HCT116 (cell line): ENCODE measurements around the gene EPHA4. TPM values are rescaled to one million over a fixed set of nuclear protein-coding genes. Genes with fewer than 3 reads are reported as not detected.

Experiments used
- ATAC-seq: fragments of 200-7000 bp; cut with Tn5 transposase; 2 replicates; pipeline ENCODE4 v1.9.1; 2020; ENCODE audit warnings: mild to moderate bottlenecking, moderate library complexity
- BruUV-seq: library from RNA; stranded (reverse); fragments of 400-500 nt; replicated peaks from 2 replicates; lab custom pipeline; 2021; lab: Mats Ljungman, UMichigan
- CTCF ChIA-PET: fragments of 300-600 bp; sonication (Branson Sonifier 250); formaldehyde crosslinking; loops from one replicate; lab custom pipeline; 2021; ENCODE audit warnings: antibody characterized with exemption; lab: Charles Lee
- POLR2A ChIA-PET: fragments of 300-600, 350-600 bp; sonication (Branson Sonifier 250); formaldehyde crosslinking; loops from one replicate; lab custom pipeline; 2021; ENCODE audit warnings: antibody characterized with exemption; lab: Charles Lee
- RAD21 ChIA-PET, 2 experiments: fragments of 300-600 bp; sonication (Branson Sonifier 250); formaldehyde crosslinking; loops; one replicate each; lab custom pipeline; 2023; ENCODE audit warnings: low total read pairs in 2 of 2; ENCODE audit not compliant: uncharacterized antibody in 2 of 2, unreplicated experiment in 2 of 2, low non-redundant PET in 1 of 2; lab: Charles Lee
- DNase-seq: peaks from one replicate; pipeline ENCODE4 v3.0.0-alpha.2; 2010; ENCODE audit warnings: low read depth, low spot score
- H2AFZ ChIP-seq: fragments of 200-600 bp; shearing (Covaris generic), sonication (generic); 2 replicates; pipeline ENCODE4 v1.6.1; 2017; ENCODE audit warnings: low read depth, mixed run types, mixed read lengths, antibody characterized with exemption, low read length; ENCODE audit not compliant: poor library complexity, severe bottlenecking
- H3K27ac ChIP-seq: 2 replicates; pipeline ENCODE4 v1.5.1; 2012; ENCODE audit warnings: low read depth, low read length
- H3K27me3 ChIP-seq: fragments of 200-600 bp; sonication (generic); 2 replicates; pipeline ENCODE4 v1.6.1; 2016; ENCODE audit warnings: mixed run types, low read length, mixed read lengths; ENCODE audit not compliant: insufficient read depth
- H3K36me3 ChIP-seq, 2 experiments: fragments of 200-500 bp in 1 of 2; fragments of 200-600 bp in 1 of 2; sonication (Bioruptor generic) in 1 of 2; sonication (generic) in 1 of 2; 2 replicates each; pipeline versions ENCODE4 v1.5.1 to v1.6.1; 2014 to 2016; ENCODE audit warnings: low read length in 2 of 2, inconsistent platforms in 1 of 2, mixed read lengths in 1 of 2, mixed run types in 1 of 2; ENCODE audit not compliant: insufficient read depth in 2 of 2, control insufficient read depth in 1 of 2
- H3K4me1 ChIP-seq, 2 experiments: fragments of 200-600 bp in 1 of 2; sonication (generic) in 1 of 2; 2 replicates each; pipeline versions ENCODE4 v1.5.1 to v1.6.1; 2012 to 2017; ENCODE audit warnings: low read length in 2 of 2, inconsistent platforms in 1 of 2, mild to moderate bottlenecking in 1 of 2, mixed read lengths in 1 of 2, mixed run types in 1 of 2, moderate library complexity in 1 of 2; ENCODE audit not compliant: insufficient read depth in 2 of 2, control insufficient read depth in 1 of 2
- H3K4me2 ChIP-seq: fragments of 200-600 bp; sonication (generic); 2 replicates; pipeline ENCODE4 v1.6.1; 2017; ENCODE audit warnings: mixed run types, low read length, mixed read lengths
- H3K4me3 ChIP-seq, 2 experiments: fragments of 200-600 bp in 1 of 2; sonication (generic) in 1 of 2; replicated peaks in 1 of 2; 2 replicates each; pipeline ENCODE4 v1.5.1; 2011 to 2016; ENCODE audit warnings: low read length in 2 of 2, control low read depth in 1 of 2, low read depth in 1 of 2, mild to moderate bottlenecking in 1 of 2, mixed read lengths in 1 of 2, mixed run types in 1 of 2
- H3K79me2 ChIP-seq: fragments of 200-600 bp; sonication (generic); 2 replicates; pipeline ENCODE4 v1.6.1; 2017; ENCODE audit warnings: mild to moderate bottlenecking, mixed run types, low read length, moderate library complexity, mixed read lengths; ENCODE audit not compliant: insufficient read depth
- H3K9ac ChIP-seq: fragments of 200-600 bp; sonication (generic); 2 replicates; pipeline ENCODE4 v1.6.1; 2016; ENCODE audit warnings: low read length, mixed read lengths
- H3K9me2 ChIP-seq: fragments of 200-600 bp; sonication (generic), shearing (Covaris generic); 2 replicates; pipeline ENCODE4 v1.6.1; 2017; ENCODE audit warnings: mixed run types, mild to moderate bottlenecking, moderate library complexity; ENCODE audit not compliant: insufficient read depth
- H3K9me3 ChIP-seq, 2 experiments: fragments of 200-500 bp in 1 of 2; fragments of 200-600 bp in 1 of 2; sonication (Bioruptor generic) in 1 of 2; sonication (generic) in 1 of 2; 2 replicates each; pipeline ENCODE4 v1.6.1; 2014 to 2017; ENCODE audit warnings: low read length in 2 of 2, mixed read lengths in 2 of 2, inconsistent platforms in 1 of 2, low read depth in 1 of 2, mild to moderate bottlenecking in 1 of 2, mixed run types in 1 of 2, moderate library complexity in 1 of 2; ENCODE audit not compliant: control insufficient read depth in 1 of 2, insufficient read depth in 1 of 2
- H4K20me1 ChIP-seq: fragments of 200-600 bp; sonication (generic), shearing (Covaris generic); 2 replicates; pipeline ENCODE4 v1.6.1; 2017; ENCODE audit warnings: mixed run types, mild to moderate bottlenecking, moderate library complexity; ENCODE audit not compliant: insufficient read depth
- ELF1 ChIP-seq: IDR thresholded peaks from 2 replicates; pipeline ENCODE4 v1.6.1; 2012; ENCODE audit warnings: low read depth, borderline replicate concordance
- EZH2 ChIP-seq: fragments of 200-600 bp; sonication (generic); IDR thresholded peaks from 2 replicates; pipeline ENCODE4 v1.6.1; 2017; ENCODE audit warnings: antibody characterized with exemption, mixed run types
- EZH2phosphoT487 ChIP-seq: fragments of 200-600 bp; IDR thresholded peaks from 2 replicates; pipeline ENCODE4 v1.6.1; 2018; ENCODE audit warnings: antibody characterized with exemption, borderline replicate concordance
- FOSL1 ChIP-seq: IDR thresholded peaks from 2 replicates; pipeline ENCODE4 v1.6.1; 2012; ENCODE audit warnings: low read depth
- JUND ChIP-seq: IDR thresholded peaks from 2 replicates; pipeline ENCODE4 v1.6.1; 2012
- POLR2AphosphoS5 ChIP-seq: IDR thresholded peaks from 2 replicates; pipeline ENCODE4 v1.6.1; 2011; ENCODE audit warnings: mild to moderate bottlenecking, low read depth, low read length, moderate library complexity
- RAD21 ChIP-seq: IDR thresholded peaks from 2 replicates; pipeline ENCODE4 v1.6.1; 2012; ENCODE audit warnings: low read depth, mild to moderate bottlenecking
- SIN3A ChIP-seq: IDR thresholded peaks from 2 replicates; pipeline ENCODE4 v1.6.1; 2012; ENCODE audit warnings: low read depth
- SRF ChIP-seq: IDR thresholded peaks from 2 replicates; pipeline ENCODE4 v1.6.1; 2012; ENCODE audit warnings: low read depth
- TCF7L2 ChIP-seq: IDR thresholded peaks from 2 replicates; pipeline ENCODE4 v1.7.0; 2011; ENCODE audit warnings: borderline replicate concordance, inconsistent platforms; ENCODE audit not compliant: insufficient read depth, insufficient read length; ENCODE audit errors: extremely low read depth
- ZNF274 ChIP-seq: fragments of 200-500 bp; sonication (Bioruptor generic); IDR thresholded peaks from 2 replicates; pipeline ENCODE4 v1.6.1; 2014; ENCODE audit warnings: mild to moderate bottlenecking, low read depth, low read length, inconsistent platforms
- intact Hi-C: fragments of 100-400 bp; cut with micrococcal nuclease; formaldehyde crosslinking; loops from 2 replicates; pipeline ENCODE4 v1.10.0; 2022
- total RNA-seq: library from RNA; stranded (reverse); gene quantifications from one replicate; pipeline ENCODE4 v1.2.1, GENCODE V29; 2021; ENCODE audit not compliant: unreplicated experiment
- TF ChIP-seq, protein P1 (sequence below): IDR thresholded peaks from 2 replicates; pipeline ENCODE4 v1.6.1; 2012
- TF ChIP-seq, protein P2 (sequence below): IDR thresholded peaks from 2 replicates; pipeline ENCODE4 v1.6.1; 2012

Gene EPHA4
- total RNA-seq, 1 experiment from 2014 or later, result 3.5 TPM

DNA sequence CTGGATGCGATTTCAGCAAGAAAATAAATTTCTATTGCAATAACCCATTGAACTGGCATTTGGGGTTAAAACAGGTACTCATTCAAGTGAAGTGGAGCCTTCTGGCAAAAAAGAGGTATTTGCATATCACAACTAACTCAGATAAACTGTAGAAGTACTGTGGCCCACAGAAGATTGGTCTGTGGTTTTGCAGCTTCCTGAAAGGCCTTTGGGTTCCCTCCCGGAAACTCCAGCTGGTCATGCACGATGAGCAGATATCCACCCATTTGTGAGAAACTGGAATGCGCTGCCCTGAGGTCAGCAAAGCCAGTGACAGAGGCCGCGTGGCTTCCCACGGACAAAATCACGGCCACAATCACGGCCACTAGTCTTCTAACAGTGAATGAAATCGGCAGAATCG, 106.3 kb downstream of the EPHA4 start:
- H2AFZ ChIP-seq, result no peak overlapping the region
- peaks cover 21% of the 10 kb centered on the region for H3K27me3 ChIP-seq
- RAD21 ChIA-PET, result no interaction called here
- no peak overlapping the region for H3K4me3 ChIP-seq
- H4K20me1 ChIP-seq, result no peaks in the 10 kb centered on the region
- H3K9me3 ChIP-seq, result no peaks in the 10 kb centered on the region
- no peak for ATAC-seq
- TF ChIP-seq, protein P1, sequence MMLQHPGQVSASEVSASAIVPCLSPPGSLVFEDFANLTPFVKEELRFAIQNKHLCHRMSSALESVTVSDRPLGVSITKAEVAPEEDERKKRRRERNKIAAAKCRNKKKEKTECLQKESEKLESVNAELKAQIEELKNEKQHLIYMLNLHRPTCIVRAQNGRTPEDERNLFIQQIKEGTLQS, result no peak
- TF ChIP-seq SRF (no peak), ZNF274 (no peak), FOSL1 (no peak), SIN3A (no peak), TCF7L2 (no peak), RAD21 (no peak), EZH2 (no peak), POLR2AphosphoS5 (no peak)
- TF ChIP-seq, all 23 proteins: peak for 0
- DNase-seq, result no peak
- Histone ChIP-seq H3K36me3 (no peaks in the 10 kb centered on the region), H3K9ac (no peak overlapping the region), H3K4me1 (no peaks in the 10 kb centered on the region), H3K9me2 (no peaks in the 10 kb centered on the region), H3K79me2 (no peaks in the 10 kb centered on the region), H3K27ac (no peak overlapping the region), H3K4me2 (no peak overlapping the region)
- intact Hi-C loops, result no loop called here
- ChIA-PET POLR2A (no interaction called here), CTCF (no interaction called here)
- BruUV-seq, result no TSS peak

DNA sequence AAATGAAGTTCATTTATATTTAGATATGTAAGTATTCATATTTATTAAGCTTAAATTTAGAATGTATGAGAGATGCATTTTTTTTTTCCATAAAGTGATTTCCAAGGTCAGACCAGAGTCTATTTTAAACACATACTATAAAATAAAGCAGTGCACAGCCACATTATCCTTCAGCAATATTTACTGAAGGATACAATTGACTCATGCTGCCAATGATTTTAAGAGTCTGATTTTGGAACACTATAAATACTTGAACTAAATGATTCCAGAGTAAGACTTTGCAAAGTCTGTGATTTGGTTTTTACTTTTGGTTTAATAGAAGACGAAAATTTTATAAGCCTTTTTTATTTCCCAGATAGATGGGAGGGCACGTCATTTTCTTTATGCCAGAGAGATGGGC, 107.1 kb downstream of the EPHA4 start:
- ATAC-seq (no peak), DNase-seq (no peak)
- intact Hi-C loops, result no loop called here
- POLR2A ChIA-PET, result no interaction called here
- Histone ChIP-seq H4K20me1 (no peaks in the 10 kb centered on the region), H3K4me1 (no peaks in the 10 kb centered on the region), H3K27me3 (peaks cover 28% of the 10 kb centered on the region), H2AFZ (no peak overlapping the region), H3K4me3 (no peak overlapping the region), H3K9ac (no peak overlapping the region), H3K79me2 (no peaks in the 10 kb centered on the region), H3K9me2 (no peaks in the 10 kb centered on the region), H3K27ac (no peak overlapping the region), H3K9me3 (no peaks in the 10 kb centered on the region), H3K4me2 (no peak overlapping the region), H3K36me3 (no peaks in the 10 kb centered on the region)
- TF ChIP-seq EZH2phosphoT487, result no peak
- TF ChIP-seq JUND, result no peak
- TF ChIP-seq ELF1, result no peak
- TF ChIP-seq, protein P1, result no peak
- TF ChIP-seq, protein P2, sequence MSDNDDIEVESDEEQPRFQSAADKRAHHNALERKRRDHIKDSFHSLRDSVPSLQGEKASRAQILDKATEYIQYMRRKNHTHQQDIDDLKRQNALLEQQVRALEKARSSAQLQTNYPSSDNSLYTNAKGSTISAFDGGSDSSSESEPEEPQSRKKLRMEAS, result no peak
- TF ChIP-seq SRF, result no peak
- RAD21 ChIA-PET, result no interaction called here
- BruUV-seq, result no TSS peak
- CTCF ChIA-PET, result no interaction called here
